Mesodermal cell (in vitro differentiated cells): ENCODE results near the gene SPECC1.
"Not testable (repeated sequence)": the region's sequence is repeated elsewhere in the genome, so short reads cannot be mapped to it uniquely, and the experiment has no call there.

Experiments used
- H3K27ac ChIP-seq: 2 replicates; pipeline ENCODE4 v1.7.0; 2013; ENCODE audit warnings: mild to moderate bottlenecking, low read depth, low read length, moderate library complexity; ENCODE audit not compliant: severe bottlenecking
- H3K36me3 ChIP-seq: 2 replicates; pipeline ENCODE4 v1.7.1; 2013; ENCODE audit warnings: mild to moderate bottlenecking, low read length, moderate library complexity; ENCODE audit not compliant: control insufficient read depth, insufficient read depth
- H3K4me1 ChIP-seq: one replicate; pipeline ENCODE4 v1.7.1; 2013; ENCODE audit warnings: mild to moderate bottlenecking, low read length; ENCODE audit not compliant: insufficient read depth, control insufficient read depth, poor library complexity, severe bottlenecking
- H3K4me3 ChIP-seq: 2 replicates; pipeline ENCODE4 v1.7.0; 2013; ENCODE audit warnings: low read length, control low read depth, mild to moderate bottlenecking; ENCODE audit not compliant: insufficient read depth, poor library complexity, severe bottlenecking; ENCODE audit errors: extremely low read depth
- H3K9me3 ChIP-seq: 2 replicates; pipeline ENCODE4 v1.7.1; 2013; ENCODE audit warnings: mild to moderate bottlenecking, low read length, moderate library complexity; ENCODE audit not compliant: control insufficient read depth
- WGBS, 2 experiments: methylation state at CpG; one replicate each; pipeline ENCODE4 v1.1.5; 2013; ENCODE audit warnings: missing lambda C conversion rate in 2 of 2; ENCODE audit not compliant: insufficient coverage in 2 of 2; 5-methylcytosine and 5-hydroxymethylcytosine counted together

SPECC1 gene

GRCh38 chr17:20158580-20158979 lies 149.4 kb downstream of the SPECC1 start:
- Histone ChIP-seq H3K27ac (no peak overlapping the region), H3K9me3 (no peaks in the 10 kb centered on the region), H3K4me1 (peaks cover 6% of the 10 kb centered on the region), H3K4me3 (no peak overlapping the region), H3K36me3 (peaks cover 26% of the 10 kb centered on the region)
- WGBS, 2 experiments = 91 to 96% methylated on average over 2 of the region's 5 CpGs

- Histone ChIP-seq H3K4me1 (peaks cover 6% of the 10 kb centered on the region), H3K36me3 (peaks cover 32% of the 10 kb centered on the region), H3K9me3 (no peaks in the 10 kb centered on the region), H3K27ac (no peak overlapping the region), H3K4me3 (no peak overlapping the region)
- 100% methylated on average over 3 of the region's 4 CpGs for WGBS, 2 experiments
Measured at GRCh38 chr17:20159406-20160069, 150.4 kb downstream of the SPECC1 start.

- peaks cover 21% of the 10 kb centered on the region for H3K36me3 ChIP-seq
- H3K4me3 ChIP-seq, H3K4me1 ChIP-seq, H3K27ac ChIP-seq, H3K9me3 ChIP-seq: not testable (repeated sequence)
- WGBS, 2 experiments = 94 to 100% methylated on average over 1 to 2 of the region's 4 CpGs
Measured at GRCh38 chr17:20165516-20165915, 156.4 kb downstream of the SPECC1 start.

- no peak overlapping the region for H3K4me3 ChIP-seq
- peaks cover 51% of the 10 kb centered on the region for H3K4me1 ChIP-seq
- WGBS, 2 experiments = 93 to 100% methylated on average over 2 of the region's 3 CpGs
- H3K9me3 ChIP-seq = no peaks in the 10 kb centered on the region
- H3K27ac ChIP-seq = peak overlapping the region; percentile 32
- peaks cover 6% of the 10 kb centered on the region for H3K36me3 ChIP-seq
Measured at GRCh38 chr17:20170085-20170484, 160.9 kb downstream of the SPECC1 start.

GRCh38 chr17:20171741-20172365 lies 162.7 kb downstream of the SPECC1 start:
- 88 to 89% methylated on average over 1 to 2 of the region's 2 CpGs for WGBS, 2 experiments
- peaks cover 55% of the 10 kb centered on the region for H3K4me1 ChIP-seq
- peaks cover 2% of the 10 kb centered on the region for H3K36me3 ChIP-seq
- peak overlapping the region; percentile 83 for H3K27ac ChIP-seq
- no peak overlapping the region for H3K4me3 ChIP-seq
- H3K9me3 ChIP-seq = no peaks in the 10 kb centered on the region

GRCh38 chr17:20172376-20172775 lies 163.2 kb downstream of the SPECC1 start:
- Histone ChIP-seq H3K36me3 (no peaks in the 10 kb centered on the region), H3K4me3 (no peak overlapping the region), H3K9me3 (no peaks in the 10 kb centered on the region), H3K27ac (peak overlapping the region; percentile 83), H3K4me1 (peaks cover 55% of the 10 kb centered on the region)
- 33 to 37% methylated on average over 1 to 2 of the region's 2 CpGs for WGBS, 2 experiments

GRCh38 chr17:20173091-20173490 lies 163.9 kb downstream of the SPECC1 start:
- no peaks in the 10 kb centered on the region for H3K36me3 ChIP-seq
- H3K4me3 ChIP-seq = no peak overlapping the region
- peak overlapping the region; percentile 83 for H3K27ac ChIP-seq
- H3K9me3 ChIP-seq = no peaks in the 10 kb centered on the region
- H3K4me1 ChIP-seq = peaks cover 55% of the 10 kb centered on the region
- no CpG with 5 or more reads among the region's 1 CpG for WGBS, 2 experiments

- WGBS, 2 experiments = 89% methylated on average over 9 to 10 of the region's 12 CpGs
- no peak overlapping the region for H3K27ac ChIP-seq
- H3K36me3 ChIP-seq = no peaks in the 10 kb centered on the region
- no peaks in the 10 kb centered on the region for H3K9me3 ChIP-seq
- H3K4me3 ChIP-seq = no peak overlapping the region
- peaks cover 57% of the 10 kb centered on the region for H3K4me1 ChIP-seq
Measured at GRCh38 chr17:20174588-20175265, 165.6 kb downstream of the SPECC1 start.

- H3K27ac ChIP-seq = no peak overlapping the region
- no peak overlapping the region for H3K4me3 ChIP-seq
- H3K36me3 ChIP-seq = no peaks in the 10 kb centered on the region
- H3K9me3 ChIP-seq = no peaks in the 10 kb centered on the region
- 87 to 100% methylated on average over 3 of the region's 3 CpGs for WGBS, 2 experiments
- peaks cover 18% of the 10 kb centered on the region for H3K4me1 ChIP-seq
Measured at GRCh38 chr17:20179041-20179440, 169.9 kb downstream of the SPECC1 start.

GRCh38 chr17:20180661-20181060 lies 171.5 kb downstream of the SPECC1 start:
- WGBS, 2 experiments = no CpG with 5 or more reads among the region's 1 CpG
- Histone ChIP-seq H3K27ac (no peak overlapping the region), H3K4me1 (peaks cover 21% of the 10 kb centered on the region), H3K4me3 (no peak overlapping the region), H3K36me3 (no peaks in the 10 kb centered on the region), H3K9me3 (no peaks in the 10 kb centered on the region)

GRCh38 chr17:20184181-20184580 lies 175.0 kb downstream of the SPECC1 start:
- 88 to 100% methylated on average over 2 of the region's 2 CpGs for WGBS, 2 experiments
- H3K9me3 ChIP-seq = no peaks in the 10 kb centered on the region
- peaks cover 29% of the 10 kb centered on the region for H3K4me1 ChIP-seq
- H3K27ac ChIP-seq = no peak overlapping the region
- H3K4me3 ChIP-seq = no peak overlapping the region
- no peaks in the 10 kb centered on the region for H3K36me3 ChIP-seq
